Activated naive CD8-positive, alpha-beta T cell treated with anti-CD3 and anti-CD28 coated beads, Interleukin-2, amount 10 ng/mL, durations not matched to agents 7 days and 5 days (primary cell): ENCODE data around the gene LONP1. TPM values are rescaled to one million over a fixed set of nuclear protein-coding genes. Genes with fewer than 3 reads are reported as not detected.

Experiments
- ATAC-seq: fragments of 150-1000 bp; cut with Tn5 transposase; one replicate; pipeline ENCODE4 v1.10.0; 2021; ENCODE audit warnings: low read depth, moderate library complexity
- POLR2A ChIA-PET: fragments of 350-600 bp; sonication (Branson Sonifier 250); formaldehyde crosslinking; loops from one replicate; lab custom pipeline; 2021; ENCODE audit warnings: antibody characterized with exemption; lab: Charles Lee
- DNase-seq: peaks from one replicate; pipeline ENCODE4 v3.0.0; 2021
- H3K27ac Mint-ChIP-seq: one replicate; pipeline ENCODE4 v1.8.0; 2022; ENCODE audit warnings: mild to moderate bottlenecking, mixed read lengths
- H3K27me3 Mint-ChIP-seq: one replicate; pipeline ENCODE4 v1.8.0; 2022; ENCODE audit warnings: mild to moderate bottlenecking, moderate library complexity, mixed read lengths
- H3K36me3 Mint-ChIP-seq: one replicate; pipeline ENCODE4 v1.8.0; 2021; ENCODE audit warnings: mild to moderate bottlenecking, mixed read lengths
- H3K4me1 Mint-ChIP-seq: one replicate; pipeline ENCODE4 v1.8.0; 2021; ENCODE audit warnings: mixed read lengths
- H3K4me3 Mint-ChIP-seq: one replicate; pipeline ENCODE4 v1.8.0; 2022; ENCODE audit warnings: mild to moderate bottlenecking, moderate library complexity, mixed read lengths
- H3K9me3 Mint-ChIP-seq: one replicate; pipeline ENCODE4 v1.8.0; 2021; ENCODE audit warnings: mixed read lengths
- total RNA-seq, 2 experiments: library from RNA; stranded (reverse); gene quantifications; one replicate each; pipeline ENCODE4 v1.2.3, GENCODE V29; 2021

The LONP1 gene
- total RNA-seq, 2 experiments from 2014 or later: 112 to 120 TPM

GRCh38 chr19:5677136-5677535 is 42.8 kb downstream of the LONP1 start:
- H3K27ac Mint-ChIP-seq: no peak overlapping the region
- no peak overlapping the region for H3K4me3 Mint-ChIP-seq
- H3K36me3 Mint-ChIP-seq: peaks cover 8% of the 10 kb centered on the region
- H3K9me3 Mint-ChIP-seq: peaks cover 1% of the 10 kb centered on the region
- no peak for ATAC-seq
- peaks cover 2% of the 10 kb centered on the region for H3K27me3 Mint-ChIP-seq
- peaks cover 13% of the 10 kb centered on the region for H3K4me1 Mint-ChIP-seq
- DNase-seq: no peak
- POLR2A ChIA-PET: interaction anchor here (1.1 to 1.3 kb wide), 3 partner anchors 9 to 55 kb away, joined by 3 to 5 read pairs (median 4); partner anchors contain the start of genes SAFB and SAFB2

- ATAC-seq (no peak), DNase-seq (no peak)
- Mint-ChIP-seq H3K4me3 (no peak overlapping the region), H3K27me3 (no peaks in the 10 kb centered on the region), H3K4me1 (peaks cover 13% of the 10 kb centered on the region), H3K9me3 (peaks cover 1% of the 10 kb centered on the region), H3K27ac (no peak overlapping the region), H3K36me3 (peaks cover 8% of the 10 kb centered on the region)
- POLR2A ChIA-PET: interaction anchor here (1.1 to 1.3 kb wide), 3 partner anchors 10 to 54 kb away, joined by 3 to 5 read pairs (median 4); partner anchors contain the start of genes SAFB and SAFB2
Measured at GRCh38 chr19:5676772-5677105, 43.2 kb downstream of the LONP1 start.

- peaks cover 9% of the 10 kb centered on the region for H3K4me1 Mint-ChIP-seq
- peaks cover 1% of the 10 kb centered on the region for H3K9me3 Mint-ChIP-seq
- POLR2A ChIA-PET: interaction anchor here (1.1 to 1.3 kb wide), 3 partner anchors 10 to 54 kb away, joined by 3 to 5 read pairs (median 4); partner anchors contain the start of genes SAFB and SAFB2
- DNase-seq: no peak
- H3K27me3 Mint-ChIP-seq: no peaks in the 10 kb centered on the region
- H3K27ac Mint-ChIP-seq: peak overlapping the region; percentile 73
- ATAC-seq: no peak
- H3K36me3 Mint-ChIP-seq: peaks cover 8% of the 10 kb centered on the region
- H3K4me3 Mint-ChIP-seq: no peak overlapping the region
Measured at GRCh38 chr19:5676105-5676771, 43.7 kb downstream of the LONP1 start.

GRCh38 chr19:5674714-5675113 is 45.2 kb downstream of the LONP1 start:
- Mint-ChIP-seq H3K4me1 (peaks cover 6% of the 10 kb centered on the region), H3K4me3 (no peak overlapping the region), H3K36me3 (peaks cover 8% of the 10 kb centered on the region), H3K27me3 (no peaks in the 10 kb centered on the region), H3K27ac (no peak overlapping the region), H3K9me3 (peaks cover 1% of the 10 kb centered on the region)
- POLR2A ChIA-PET: no interaction called here
- ATAC-seq (no peak), DNase-seq (no peak)

GRCh38 chr19:5673752-5674151 is 46.2 kb downstream of the LONP1 start:
- Mint-ChIP-seq H3K36me3 (peaks cover 13% of the 10 kb centered on the region), H3K4me3 (no peak overlapping the region), H3K9me3 (peaks cover 1% of the 10 kb centered on the region), H3K27ac (no peak overlapping the region), H3K27me3 (no peaks in the 10 kb centered on the region), H3K4me1 (peaks cover 3% of the 10 kb centered on the region)
- POLR2A ChIA-PET: no interaction called here
- DNase-seq: no peak
- ATAC-seq: no peak

GRCh38 chr19:5672708-5673459 is 47.1 kb downstream of the LONP1 start:
- Mint-ChIP-seq H3K27ac (no peak overlapping the region), H3K4me1 (peaks cover 3% of the 10 kb centered on the region), H3K27me3 (no peaks in the 10 kb centered on the region), H3K4me3 (no peak overlapping the region), H3K36me3 (peaks cover 13% of the 10 kb centered on the region), H3K9me3 (peaks cover 1% of the 10 kb centered on the region)
- ATAC-seq (no peak), DNase-seq (no peak)
- POLR2A ChIA-PET: no interaction called here

- Mint-ChIP-seq H3K36me3 (peaks cover 17% of the 10 kb centered on the region), H3K9me3 (peaks cover 1% of the 10 kb centered on the region), H3K4me3 (no peak overlapping the region), H3K27me3 (no peaks in the 10 kb centered on the region), H3K27ac (no peak overlapping the region), H3K4me1 (peaks cover 3% of the 10 kb centered on the region)
- no peak for DNase-seq
- POLR2A ChIA-PET: no interaction called here
- ATAC-seq: no peak
Measured at GRCh38 chr19:5671600-5671999, 48.3 kb downstream of the LONP1 start.

GRCh38 chr19:5669212-5669611 is 50.7 kb downstream of the LONP1 start:
- DNase-seq (no peak), ATAC-seq (no peak)
- Mint-ChIP-seq H3K27ac (no peak overlapping the region), H3K4me3 (no peak overlapping the region), H3K27me3 (no peaks in the 10 kb centered on the region), H3K4me1 (peaks cover 11% of the 10 kb centered on the region), H3K9me3 (peaks cover 1% of the 10 kb centered on the region), H3K36me3 (peaks cover 22% of the 10 kb centered on the region)
- POLR2A ChIA-PET: no interaction called here

GRCh38 chr19:5667751-5668271 is 52.1 kb downstream of the LONP1 start:
- POLR2A ChIA-PET: no interaction called here
- Mint-ChIP-seq H3K27ac (no peak overlapping the region), H3K9me3 (no peaks in the 10 kb centered on the region)

GRCh38 chr19:5666921-5667610 is 52.9 kb downstream of the LONP1 start:
- H3K4me3 Mint-ChIP-seq: no peak overlapping the region
- DNase-seq (no peak), ATAC-seq (no peak)
- H3K9me3 Mint-ChIP-seq: no peaks in the 10 kb centered on the region
- POLR2A ChIA-PET: no interaction called here
- H3K27ac Mint-ChIP-seq: no peak overlapping the region
- H3K27me3 Mint-ChIP-seq: no peaks in the 10 kb centered on the region
- peaks cover 18% of the 10 kb centered on the region for H3K36me3 Mint-ChIP-seq
- peaks cover 11% of the 10 kb centered on the region for H3K4me1 Mint-ChIP-seq

More at GRCh38 chr19:5667751-5668271, 52.1 kb downstream of the LONP1 start:
- ATAC-seq (no peak), DNase-seq (no peak)
- Mint-ChIP-seq H3K4me1 (peaks cover 11% of the 10 kb centered on the region), H3K27me3 (no peaks in the 10 kb centered on the region), H3K36me3 (peaks cover 18% of the 10 kb centered on the region), H3K4me3 (no peak overlapping the region)

GRCh38 chr19:5665781-5666513 is 54.0 kb downstream of the LONP1 start:
- peak overlapping the region; percentile 61 for H3K27ac Mint-ChIP-seq
- peaks cover 11% of the 10 kb centered on the region for H3K4me1 Mint-ChIP-seq
- no peak overlapping the region for H3K4me3 Mint-ChIP-seq
- no peaks in the 10 kb centered on the region for H3K9me3 Mint-ChIP-seq
- ATAC-seq (no peak), DNase-seq (no peak)
- POLR2A ChIA-PET: no interaction called here
- peaks cover 21% of the 10 kb centered on the region for H3K36me3 Mint-ChIP-seq
- H3K27me3 Mint-ChIP-seq: no peaks in the 10 kb centered on the region

GRCh38 chr19:5664515-5664914 is 55.4 kb downstream of the LONP1 start:
- H3K4me3 Mint-ChIP-seq: no peak overlapping the region
- DNase-seq: no peak
- no peaks in the 10 kb centered on the region for H3K27me3 Mint-ChIP-seq
- peaks cover 11% of the 10 kb centered on the region for H3K4me1 Mint-ChIP-seq
- H3K36me3 Mint-ChIP-seq: peaks cover 21% of the 10 kb centered on the region
- H3K9me3 Mint-ChIP-seq: no peaks in the 10 kb centered on the region
- H3K27ac Mint-ChIP-seq: peak overlapping the region; percentile 48
- POLR2A ChIA-PET: no interaction called here
- ATAC-seq: no peak

GRCh38 chr19:5663904-5664303 is 56.0 kb downstream of the LONP1 start:
- ATAC-seq (no peak), DNase-seq (no peak)
- peaks cover 11% of the 10 kb centered on the region for H3K4me1 Mint-ChIP-seq
- H3K4me3 Mint-ChIP-seq: no peak overlapping the region
- no peak overlapping the region for H3K27ac Mint-ChIP-seq
- peaks cover 16% of the 10 kb centered on the region for H3K36me3 Mint-ChIP-seq
- POLR2A ChIA-PET: no interaction called here
- no peaks in the 10 kb centered on the region for H3K27me3 Mint-ChIP-seq
- no peaks in the 10 kb centered on the region for H3K9me3 Mint-ChIP-seq
